HG03039 (cell line): ENCODE measurements around the gene COPG2.
"Not testable (repeated sequence)": the region's sequence is repeated elsewhere in the genome, so short reads cannot be mapped to it uniquely, and the experiment has no call there.

Experiments
- ATAC-seq: cut with Tn5 transposase; IDR thresholded peaks from one replicate; pipeline ENCODE4 v1.9.1; 2021; ENCODE audit warnings: mild to moderate bottlenecking, moderate library complexity; ENCODE audit not compliant: unreplicated experiment

COPG2 gene

DNA sequence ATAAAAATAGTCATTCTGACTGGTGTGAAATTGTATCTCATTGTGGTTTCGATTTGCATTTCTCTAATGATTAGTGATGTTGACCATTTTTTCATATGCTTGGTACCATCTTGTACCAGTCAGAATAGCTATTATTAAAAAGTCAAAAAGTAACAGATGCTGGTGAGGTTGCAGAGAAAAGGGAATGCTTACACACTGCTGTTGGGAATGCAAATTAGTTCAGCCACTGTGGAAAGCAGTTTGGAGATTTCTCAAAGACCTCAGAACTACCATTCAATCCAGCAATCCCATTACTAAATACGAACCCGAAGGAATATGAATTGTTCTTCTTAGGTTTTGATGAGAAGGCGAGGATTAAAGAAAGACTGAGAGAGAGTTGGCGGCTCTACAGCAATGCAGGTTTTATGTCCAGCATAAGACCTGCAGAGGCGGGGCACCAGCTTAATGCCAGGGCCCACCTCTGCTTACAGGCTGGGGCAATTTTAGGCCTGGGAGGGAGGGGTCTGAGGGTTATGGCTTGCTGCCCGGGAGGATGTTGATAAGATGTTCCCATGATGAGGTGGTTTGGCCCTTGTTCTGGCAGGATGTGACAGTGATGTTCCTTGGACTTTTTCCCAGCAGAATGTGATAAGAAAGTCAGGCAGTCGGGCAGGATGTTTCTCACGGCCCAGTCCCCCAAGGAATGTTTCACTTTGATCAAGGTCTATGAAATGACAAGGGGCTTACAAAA is 102.2 kb downstream of the COPG2 start:
- ATAC-seq: no peak

DNA sequence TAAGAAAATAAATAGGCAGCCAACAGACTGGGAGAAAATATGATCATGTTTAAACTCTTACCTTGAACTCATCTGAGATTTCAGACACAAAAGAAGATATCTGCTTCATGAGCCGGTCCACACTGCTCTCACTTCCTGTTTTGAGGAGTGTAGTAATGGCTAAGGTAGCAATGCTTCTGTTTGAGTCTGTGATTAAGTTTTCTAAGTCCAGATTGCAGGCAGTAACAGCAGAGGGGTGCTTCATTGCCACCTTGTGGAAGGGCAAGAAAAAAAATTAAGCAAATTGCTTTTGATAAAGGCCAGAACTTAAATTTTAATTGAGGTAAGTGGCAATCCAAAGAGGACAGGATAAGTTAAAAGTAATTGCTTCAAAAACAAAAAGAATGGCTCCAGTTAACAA is 107.6 kb downstream of the COPG2 start:
- ATAC-seq: peak; percentile 62

DNA sequence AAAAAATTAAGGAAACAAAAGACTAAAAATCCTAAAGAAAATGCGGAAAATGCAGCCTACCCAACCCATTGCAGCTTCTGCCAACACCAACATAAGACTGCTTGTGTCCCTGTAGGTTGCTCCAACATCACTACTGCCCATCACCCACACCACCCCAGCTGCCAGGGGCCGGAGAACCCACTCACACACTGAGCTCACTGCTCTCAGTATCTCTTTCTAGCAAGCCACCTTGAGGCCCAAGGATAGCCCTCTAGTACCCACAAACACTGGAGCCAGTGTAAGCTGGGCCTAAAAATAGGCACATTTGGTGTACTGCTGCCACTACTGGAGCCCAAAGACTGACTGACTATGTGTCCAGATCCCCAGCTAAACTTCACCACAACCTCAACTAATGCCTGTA is 109.4 kb downstream of the COPG2 start:
- no peak for ATAC-seq

DNA sequence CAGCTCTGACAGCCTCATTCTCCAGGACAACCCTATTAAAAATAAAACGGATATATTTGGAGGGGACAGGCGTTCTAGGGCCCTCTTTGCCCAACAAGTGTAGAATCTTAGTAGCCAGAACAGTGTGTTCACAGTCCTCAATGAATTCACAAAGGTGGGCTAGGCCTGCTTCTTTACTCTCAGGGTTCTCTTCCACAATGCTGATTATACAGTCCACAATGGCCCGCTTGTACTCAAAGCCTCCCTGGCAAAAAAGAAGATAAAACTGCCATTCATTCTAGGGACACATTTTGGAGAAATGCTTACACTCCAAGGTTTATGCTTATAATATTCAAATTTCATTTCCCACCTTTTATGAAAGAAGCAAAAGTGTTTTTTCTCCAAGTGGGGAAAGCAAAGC is 114.1 kb downstream of the COPG2 start:
- no peak for ATAC-seq

DNA sequence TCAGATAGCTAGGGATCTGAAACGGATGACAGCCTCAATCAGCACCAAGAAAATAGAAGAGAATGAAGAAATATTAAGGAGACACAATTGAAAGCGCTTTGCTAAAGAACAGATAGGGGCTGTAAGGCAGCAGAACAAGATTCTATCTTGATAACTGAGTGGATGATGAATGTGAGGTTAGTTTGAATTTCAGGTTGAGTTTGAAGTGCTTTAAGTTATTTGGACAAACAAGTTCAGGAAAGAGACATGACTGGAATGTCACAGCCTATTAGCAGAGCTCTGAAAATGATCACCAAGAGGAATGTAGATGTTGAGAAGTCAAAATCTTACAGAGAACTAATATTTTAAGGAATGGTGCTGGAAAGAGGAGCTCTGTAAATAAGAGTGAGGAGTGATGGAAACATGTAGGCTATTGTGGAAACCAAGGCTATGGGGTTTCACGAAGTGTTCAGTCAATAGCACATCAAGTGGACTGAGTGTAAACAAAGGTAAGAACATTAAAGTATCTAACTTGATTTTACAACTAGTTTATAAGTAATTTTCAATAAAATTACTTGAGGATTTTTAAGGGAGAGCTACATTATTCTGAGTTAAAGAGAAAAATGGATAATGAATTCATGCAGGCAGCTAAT is 115.0 kb downstream of the COPG2 start:
- no peak for ATAC-seq

DNA sequence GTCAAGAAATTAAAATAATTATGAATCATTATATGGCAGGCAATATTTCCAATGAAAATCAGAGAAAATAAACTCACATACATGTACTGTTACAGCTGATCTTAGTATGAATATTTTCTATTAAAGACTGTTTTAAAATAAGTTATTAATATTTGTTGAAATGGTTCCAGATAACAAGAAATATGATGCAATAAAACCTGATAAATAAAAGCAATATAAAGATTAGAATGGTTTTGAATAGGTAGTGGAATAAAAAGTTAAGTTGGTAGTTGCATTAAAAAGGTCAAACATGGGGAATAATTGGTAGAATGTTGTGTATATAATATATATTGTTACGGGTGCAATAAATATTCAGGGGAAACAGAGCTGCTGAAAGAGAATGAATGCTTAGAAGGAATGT is 124.2 kb downstream of the COPG2 start:
- ATAC-seq: no peak

DNA sequence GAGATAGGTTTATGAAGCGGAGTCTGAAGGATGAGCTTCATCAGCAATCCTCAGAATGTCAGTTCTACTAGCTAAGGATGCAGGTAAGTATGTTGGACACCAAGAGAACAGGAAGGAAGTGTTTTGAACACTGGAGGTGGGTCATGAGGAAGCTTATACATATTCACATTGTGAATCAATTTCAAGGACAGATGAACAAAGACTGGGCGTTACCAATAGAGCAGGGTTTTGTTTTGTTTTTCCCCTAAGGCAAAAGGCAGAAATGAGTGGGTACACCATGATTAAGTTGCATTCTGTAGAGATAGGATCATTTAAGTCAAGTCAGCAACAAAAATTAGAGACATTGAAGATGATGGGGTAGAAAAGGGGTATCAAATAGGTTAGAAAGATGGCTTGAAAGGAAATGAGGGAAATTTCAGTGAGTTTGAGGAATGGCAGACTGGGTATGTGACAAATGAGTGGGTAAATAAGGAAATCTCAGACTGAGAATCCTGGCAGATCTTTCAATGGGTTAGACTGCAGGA is 125.0 kb downstream of the COPG2 start:
- no peak for ATAC-seq

DNA sequence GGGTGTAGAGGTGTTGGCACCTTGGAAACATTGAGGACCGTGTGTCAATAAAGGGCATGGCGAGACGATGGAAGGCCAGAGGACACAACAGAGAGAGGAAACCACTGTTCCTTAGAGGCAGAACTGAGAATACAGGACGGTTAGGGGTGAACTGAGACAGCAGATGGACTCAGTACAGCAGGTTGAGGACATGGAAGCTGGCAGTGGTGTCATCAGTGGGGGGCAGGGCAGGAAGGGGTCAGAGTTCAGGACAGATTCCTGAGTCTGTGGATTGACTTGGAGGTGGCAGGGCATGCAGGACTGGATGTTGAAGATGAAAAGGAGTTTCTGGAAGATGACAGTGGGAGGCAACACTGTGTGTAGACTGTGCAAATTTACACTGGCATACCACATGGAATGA is 126.3 kb downstream of the COPG2 start:
- ATAC-seq: not testable (repeated sequence)

DNA sequence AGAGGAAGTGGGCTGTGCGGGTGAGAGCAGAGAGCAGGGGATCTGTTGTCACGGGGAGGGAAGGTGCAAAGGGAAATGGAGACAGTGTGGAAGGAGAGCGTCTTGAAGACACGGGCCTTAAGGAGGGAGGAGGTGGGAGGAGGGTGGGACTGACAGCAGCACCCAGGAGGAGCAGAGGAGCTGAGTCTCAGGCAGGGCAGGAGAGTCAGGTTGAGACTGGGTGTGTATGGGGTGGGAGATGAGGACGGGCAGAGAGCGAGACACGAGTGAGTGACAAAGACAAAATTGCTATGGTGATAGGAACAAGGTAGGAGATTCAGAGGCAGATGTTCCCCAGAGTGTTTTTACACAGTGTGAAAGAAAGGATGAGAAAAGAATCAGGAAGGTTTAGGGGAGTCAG is 127.3 kb downstream of the COPG2 start:
- not testable (repeated sequence) for ATAC-seq

DNA sequence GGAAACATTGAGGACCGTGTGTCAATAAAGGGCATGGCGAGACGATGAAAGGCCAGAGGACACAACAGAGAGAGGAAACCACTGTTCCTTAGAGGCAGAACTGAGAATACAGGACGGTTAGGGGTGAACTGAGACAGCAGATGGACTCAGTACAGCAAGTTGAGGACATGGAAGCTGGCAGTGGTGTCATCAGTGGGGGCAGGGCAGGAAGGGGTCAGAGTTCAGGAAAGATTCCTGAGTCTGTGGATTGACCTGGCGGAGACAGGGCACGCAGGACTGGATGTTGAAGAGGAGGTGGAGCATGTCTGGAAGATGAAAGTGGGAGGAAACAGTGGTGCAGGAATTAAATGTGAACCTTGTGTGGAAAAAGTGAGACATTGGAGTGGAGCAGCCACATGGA is 130.7 kb downstream of the COPG2 start:
- not testable (repeated sequence) for ATAC-seq

DNA sequence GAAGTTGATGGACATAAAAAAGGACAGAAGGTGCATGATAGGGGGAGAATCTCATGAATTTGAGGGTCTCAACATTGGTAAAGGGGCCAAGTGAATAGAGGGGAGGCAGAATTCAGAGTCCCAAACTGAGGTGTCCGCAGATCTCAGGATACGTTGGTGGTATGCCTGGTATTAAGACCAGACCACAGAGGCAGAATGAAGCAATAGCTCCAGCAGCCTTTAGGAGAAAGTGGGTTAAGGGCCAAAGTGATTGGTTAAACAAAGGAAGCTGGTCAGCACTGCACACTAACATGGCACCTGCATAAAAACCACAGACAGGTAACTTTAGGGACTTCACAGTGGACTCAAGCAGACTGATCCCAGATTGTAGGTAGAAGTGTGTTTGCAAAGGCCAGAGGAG is 139.1 kb downstream of the COPG2 start:
- no peak for ATAC-seq

DNA sequence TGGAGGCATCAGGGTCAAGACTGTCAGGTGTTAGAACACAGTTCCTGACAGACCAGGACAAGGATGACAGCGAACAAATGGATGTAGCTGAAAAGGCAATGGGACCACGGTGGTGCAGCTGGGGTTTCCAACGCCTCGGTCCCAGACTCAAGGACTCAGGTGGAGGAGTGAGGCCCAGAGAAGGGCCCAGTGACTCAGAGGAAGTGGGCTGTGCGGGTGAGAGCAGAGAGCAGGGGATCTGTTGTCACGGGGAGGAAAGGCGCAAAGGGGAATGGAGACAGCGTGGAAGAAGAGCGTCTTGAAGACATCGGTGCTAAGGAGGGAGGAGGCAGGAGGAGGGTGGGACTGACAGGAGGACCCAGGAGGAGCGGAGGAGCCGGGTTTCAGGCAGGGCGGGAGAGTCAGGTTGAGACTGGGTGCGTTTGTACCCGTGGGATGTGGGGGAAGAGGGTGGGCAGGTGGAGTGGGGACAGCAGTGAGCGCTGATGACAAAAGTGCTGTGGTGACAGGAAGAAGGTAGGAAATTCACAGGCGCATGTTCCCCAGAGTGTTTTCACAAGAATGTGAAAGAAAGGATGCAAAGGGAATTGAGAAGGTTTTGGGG is 140.7 kb downstream of the COPG2 start:
- ATAC-seq: not testable (repeated sequence)

DNA sequence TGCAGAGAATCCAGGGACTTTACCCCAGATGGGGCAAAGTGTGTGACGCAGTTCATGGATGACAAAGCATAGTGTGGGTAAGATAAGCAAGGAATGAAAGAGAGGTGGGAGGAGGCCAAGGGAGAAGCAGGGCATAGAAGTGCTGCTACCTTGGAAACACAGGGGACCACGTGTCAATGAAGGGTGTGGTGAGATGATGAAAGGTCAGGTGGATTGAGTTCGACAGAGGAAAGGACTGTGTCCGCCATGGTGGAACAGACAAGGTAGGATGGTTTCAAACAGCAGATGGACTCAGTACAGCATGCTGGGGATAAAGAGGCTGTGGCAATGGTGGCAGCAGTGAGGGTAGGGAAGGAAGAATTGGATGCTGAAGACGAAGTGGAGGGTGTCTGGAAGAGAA is 143.9 kb downstream of the COPG2 start:
- no peak for ATAC-seq

DNA sequence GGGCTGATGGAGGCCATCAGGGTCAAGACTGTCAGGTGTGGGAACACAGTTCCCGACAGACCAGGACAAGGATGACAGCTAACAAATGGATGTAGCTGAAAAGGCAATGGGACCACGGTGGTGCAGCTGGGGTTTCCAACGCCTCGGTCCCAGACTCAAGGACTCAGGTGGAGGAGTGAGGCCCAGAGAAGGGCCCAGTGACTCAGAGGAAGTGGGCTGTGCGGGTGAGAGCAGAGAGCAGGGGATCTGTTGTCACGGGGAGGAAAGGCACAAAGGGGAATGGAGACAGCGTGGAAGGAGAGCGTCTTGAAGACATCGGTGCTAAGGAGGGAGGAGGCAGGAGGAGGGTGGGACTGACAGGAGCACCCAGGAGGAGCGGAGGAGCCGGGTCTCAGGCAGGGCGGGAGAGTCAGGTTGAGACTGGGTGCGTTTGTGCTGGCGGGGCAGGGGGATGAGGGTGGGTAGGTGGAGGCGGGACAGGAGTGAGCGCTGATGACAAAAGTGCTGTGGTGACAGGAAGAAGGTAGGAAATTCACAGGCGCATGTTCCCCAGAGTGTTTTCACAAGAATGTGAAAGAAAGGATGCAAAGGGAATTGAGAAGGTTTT is 144.9 kb downstream of the COPG2 start:
- not testable (repeated sequence) for ATAC-seq

DNA sequence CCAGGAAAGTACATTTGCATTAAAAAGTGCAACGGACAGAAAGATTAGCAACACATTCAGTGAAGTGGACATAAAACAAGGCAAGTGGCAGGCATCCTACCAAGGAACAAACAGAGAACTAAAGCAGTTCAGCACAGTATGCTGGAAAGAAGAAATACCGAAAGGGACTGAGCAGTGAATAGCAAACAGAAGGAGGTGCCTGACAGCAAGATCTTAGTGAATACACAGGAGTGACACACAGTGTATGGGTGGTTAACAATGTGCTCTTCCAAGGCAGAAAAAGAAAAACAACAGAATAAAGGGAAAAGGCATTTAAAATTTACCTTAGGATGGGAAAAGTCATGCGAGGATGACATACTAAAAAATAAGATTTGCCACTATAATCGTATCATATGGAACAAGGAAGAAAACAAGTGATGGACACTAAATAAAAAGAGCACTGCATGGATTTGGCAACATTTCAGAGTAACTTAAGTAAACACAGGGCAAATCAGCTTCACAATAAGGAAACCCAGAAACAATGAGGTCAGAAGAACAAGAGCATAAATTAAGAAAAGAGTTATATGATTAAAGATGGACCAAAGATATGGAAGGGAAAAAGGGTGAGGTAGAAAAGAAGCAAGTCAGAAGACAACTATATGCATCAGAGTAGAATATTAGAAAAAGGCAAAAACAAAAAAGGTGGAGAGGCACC is 147.1 kb downstream of the COPG2 start:
- ATAC-seq: no peak

DNA sequence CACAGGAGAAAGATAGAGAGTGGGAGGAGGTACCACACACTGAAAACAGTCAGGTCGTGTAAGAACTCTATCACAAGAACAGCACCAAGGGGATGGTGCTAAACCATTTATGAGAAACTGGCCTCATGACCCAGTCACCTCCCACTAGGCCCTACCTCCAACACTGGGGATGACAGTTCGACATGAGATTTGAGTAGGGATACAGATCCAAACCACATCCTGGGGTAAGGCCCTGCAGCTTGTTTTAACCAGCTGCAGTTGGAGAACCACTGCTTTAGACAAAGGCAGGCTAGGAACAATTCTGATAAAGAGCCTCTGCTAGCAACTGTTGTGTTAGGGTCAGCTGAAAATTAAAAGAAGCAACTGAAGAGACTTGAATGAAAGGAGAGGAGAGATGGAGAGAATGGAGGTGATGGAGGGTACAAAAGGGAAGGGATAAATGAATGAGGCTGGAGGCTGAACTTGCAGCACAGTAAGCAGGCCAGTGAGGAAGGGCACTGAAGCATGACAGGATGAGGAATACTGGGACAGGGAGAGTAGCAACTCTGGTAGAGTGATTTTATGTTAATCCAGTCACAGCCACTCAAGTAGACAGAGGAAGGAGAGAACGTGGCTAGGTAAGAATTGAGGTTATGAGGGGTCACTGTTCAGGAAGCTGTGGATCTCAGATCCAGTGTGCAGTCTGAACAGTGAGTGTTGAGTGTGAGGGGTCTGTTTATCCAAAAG is 153.1 kb downstream of the COPG2 start:
- ATAC-seq: no peak

DNA sequence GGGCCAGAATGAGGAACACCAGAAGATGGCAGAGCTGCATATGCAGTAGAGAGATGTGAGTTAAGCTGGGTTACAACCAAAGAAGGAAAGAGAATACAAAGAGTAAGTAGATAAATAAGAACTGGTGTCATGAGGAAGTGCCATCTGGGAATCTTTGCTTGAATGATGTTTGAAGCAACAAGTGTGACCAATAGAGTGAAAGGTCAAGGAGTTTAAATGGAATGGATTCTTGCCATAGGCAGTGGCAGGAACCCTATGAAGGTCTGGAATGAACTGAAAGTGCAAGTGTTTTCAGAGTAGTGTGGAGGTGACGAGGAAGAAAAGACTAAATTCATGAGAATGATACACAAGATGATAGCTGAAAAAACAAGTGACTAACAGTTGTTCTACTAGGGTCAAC is 155.1 kb downstream of the COPG2 start:
- no peak for ATAC-seq

DNA sequence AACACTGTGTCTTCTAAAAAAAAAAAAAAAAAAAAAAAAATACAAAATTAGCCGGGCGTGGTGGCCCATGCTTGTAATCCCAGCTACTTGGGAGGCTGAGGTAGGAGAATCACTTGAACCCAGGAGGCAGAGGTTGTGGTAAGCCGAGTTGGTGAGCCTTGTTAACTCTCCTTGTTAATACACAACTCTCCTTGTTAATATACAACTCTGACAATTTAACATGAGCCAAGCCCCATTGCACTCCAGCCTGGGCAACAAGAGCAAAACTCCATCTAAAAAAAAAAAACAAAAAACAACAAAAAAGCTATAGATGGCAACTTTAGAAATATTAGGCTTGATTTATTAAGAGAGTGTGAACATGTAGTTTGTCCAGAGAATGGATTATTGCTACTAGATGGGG is 156.5 kb downstream of the COPG2 start:
- ATAC-seq: not testable (repeated sequence)

DNA sequence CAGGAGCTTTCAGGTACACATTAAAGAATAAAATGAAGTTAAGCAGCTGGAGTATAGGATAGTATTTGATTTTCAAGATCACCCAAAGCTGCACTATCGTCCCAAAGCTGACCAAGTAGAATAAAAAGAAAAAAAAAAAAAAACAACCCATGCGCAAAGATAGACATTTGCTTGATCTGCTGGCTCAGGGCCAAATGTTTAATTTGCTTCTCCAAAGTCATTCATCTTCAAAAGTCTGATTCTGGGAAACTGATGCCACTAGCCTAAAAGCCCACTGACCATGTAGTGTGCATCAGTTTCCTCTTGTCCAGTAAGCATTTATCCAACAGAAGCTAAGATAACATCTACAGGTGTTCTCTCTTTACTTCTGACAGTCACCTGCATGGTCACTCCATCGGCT is 162.2 kb downstream of the COPG2 start:
- no peak for ATAC-seq

DNA sequence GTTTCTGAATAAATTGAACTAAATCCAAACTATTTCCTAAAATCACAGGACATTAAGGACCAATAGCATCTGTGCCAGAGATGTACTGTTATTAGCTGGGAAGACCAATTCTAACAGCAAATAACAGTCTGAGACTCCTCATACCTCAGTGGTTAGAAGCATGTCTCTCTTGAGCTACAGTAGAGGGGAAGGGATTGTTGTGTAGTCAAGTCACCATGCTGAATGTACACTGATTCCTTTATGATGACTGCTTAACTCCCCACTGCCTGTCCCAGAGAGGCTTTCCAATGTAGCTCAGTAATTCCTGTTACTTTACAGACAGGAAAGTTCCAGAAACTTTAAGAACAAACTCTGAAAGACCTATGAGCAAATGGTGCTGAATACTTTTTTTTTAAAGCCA is 162.8 kb downstream of the COPG2 start:
- no peak for ATAC-seq
